Activated CD8-positive, alpha-beta memory T cell treated with anti-CD3 and anti-CD28 coated beads, Interleukin-2, amount 50 U/mL, for 1 hour (primary cell): ENCODE data around the gene FHIT.
"Not testable (repeated sequence)": the region's sequence is repeated elsewhere in the genome, so short reads cannot be mapped to it uniquely, and the experiment has no call there.

Experiments used
- DNase-seq: peaks from one replicate; pipeline ENCODE4 v3.0.0-alpha.2; 2020; ENCODE audit errors: extremely low read depth

FHIT gene

GRCh38 chr3:60574046-60574769, 677.0 kb downstream of the FHIT start:
- no peak for DNase-seq

DNA sequence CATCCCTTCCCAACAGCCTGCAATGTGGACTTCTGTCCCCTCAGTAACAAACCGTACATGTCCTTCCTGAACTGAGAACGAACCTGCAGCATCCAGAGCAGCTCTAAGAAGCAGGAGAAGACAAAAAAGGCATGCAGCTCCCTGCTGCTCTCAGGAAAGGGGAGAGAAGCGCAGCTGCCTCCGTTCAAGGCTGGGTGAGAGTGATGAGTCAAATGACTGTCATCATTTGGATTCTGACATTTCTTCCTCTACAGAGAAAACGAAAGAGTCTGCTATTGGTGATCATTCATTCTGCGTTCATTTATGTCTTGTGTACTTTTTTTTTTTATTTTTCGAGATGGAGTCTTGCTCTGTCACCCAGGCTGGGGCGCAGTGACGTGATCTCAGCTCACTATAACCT, 677.8 kb downstream of the FHIT start:
- DNase-seq, result no peak

- no peak for DNase-seq
These were observed 679.7 kb downstream of the FHIT start for GRCh38 chr3:60571511-60571910.

GRCh38 chr3:60557122-60557521, 694.1 kb downstream of the FHIT start:
- DNase-seq, result no peak

GRCh38 chr3:60555686-60556354, 695.4 kb downstream of the FHIT start:
- DNase-seq, result no peak

GRCh38 chr3:60553144-60553543, 698.1 kb downstream of the FHIT start:
- DNase-seq, result no peak

GRCh38 chr3:60552581-60552980, 698.7 kb downstream of the FHIT start:
- DNase-seq, result no peak

DNA sequence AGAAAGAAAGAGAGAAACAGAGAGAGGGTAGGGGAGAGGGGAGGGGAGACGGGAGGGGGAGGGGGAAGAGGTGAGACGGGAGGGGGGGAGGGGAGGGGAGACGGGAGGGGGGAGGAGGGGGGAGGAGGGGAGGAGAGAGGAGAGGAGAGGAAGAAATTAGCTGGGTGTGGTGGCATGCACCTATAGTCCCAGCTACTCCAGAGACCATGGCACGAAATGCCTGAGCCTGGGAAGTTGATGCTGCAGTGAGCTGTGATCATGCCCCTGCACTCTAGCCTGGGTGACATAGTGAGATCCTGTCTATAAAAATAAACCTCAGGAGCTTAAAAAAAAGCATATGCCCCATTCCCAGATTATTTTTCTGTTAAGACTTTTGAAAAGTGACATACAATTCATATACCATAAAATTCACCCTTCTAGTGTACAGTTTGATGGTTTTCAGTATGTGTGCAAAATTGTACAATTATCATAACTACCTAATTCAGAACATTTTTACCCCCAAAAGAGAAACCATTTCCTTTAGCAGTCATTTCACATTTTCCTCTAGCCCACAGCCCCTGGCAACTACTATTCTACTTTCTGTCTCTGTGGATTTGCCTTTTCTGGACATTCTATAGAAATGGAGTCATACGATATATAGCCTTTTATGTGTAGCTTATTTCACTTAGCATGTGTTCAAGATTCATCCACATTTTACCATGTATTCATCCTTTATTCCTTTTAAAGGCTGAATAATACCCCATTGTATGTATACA, 699.6 kb downstream of the FHIT start:
- no peak for DNase-seq

GRCh38 chr3:60549863-60550262, 701.4 kb downstream of the FHIT start:
- DNase-seq, result no peak

GRCh38 chr3:60542995-60543394, 708.3 kb downstream of the FHIT start:
- no peak for DNase-seq

GRCh38 chr3:60539394-60539793, 711.9 kb downstream of the FHIT start:
- DNase-seq, result not testable (repeated sequence)

- DNase-seq, result no peak
These were observed 714.8 kb downstream of the FHIT start for GRCh38 chr3:60536420-60536819.

DNA sequence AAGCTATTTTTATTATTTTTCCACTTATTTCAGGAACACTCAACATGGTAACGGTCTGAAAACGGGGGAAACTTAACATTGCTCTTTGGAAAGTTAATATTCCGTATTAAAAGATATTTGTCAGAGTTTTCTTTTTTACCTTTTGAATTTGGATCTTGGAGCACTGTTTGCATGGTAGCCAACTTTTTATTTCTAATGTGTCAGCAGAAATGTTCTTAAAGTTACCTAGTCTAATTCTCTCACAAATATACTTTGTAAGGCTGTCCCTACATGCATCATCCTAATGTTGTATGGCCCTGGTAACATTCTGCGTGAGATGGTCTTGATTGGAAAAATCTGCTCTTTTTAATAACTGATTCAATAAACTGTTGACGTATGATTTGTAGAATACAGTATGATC, 719.5 kb downstream of the FHIT start:
- no peak for DNase-seq

GRCh38 chr3:60528651-60529050, 722.6 kb downstream of the FHIT start:
- DNase-seq, result no peak

DNA sequence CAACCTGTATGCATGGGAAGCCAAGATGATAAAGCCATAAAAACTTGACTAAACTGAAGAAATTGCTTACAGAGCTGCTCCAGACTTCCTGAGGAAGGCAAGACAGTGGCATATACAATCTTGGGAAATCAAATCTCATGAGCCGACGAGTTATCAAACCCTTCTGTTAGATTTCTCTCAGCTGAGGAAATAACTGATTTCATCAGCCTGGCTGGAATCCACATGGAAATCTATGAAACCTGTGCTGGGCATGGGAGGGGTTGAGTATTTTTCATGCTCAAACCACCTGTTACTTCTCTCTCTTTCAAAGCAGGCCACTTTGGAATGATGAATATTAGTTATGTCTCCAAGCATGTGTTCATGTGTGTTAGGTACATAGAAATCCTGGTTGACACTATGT, 727.7 kb downstream of the FHIT start:
- DNase-seq, result no peak

- no peak for DNase-seq
These were observed 734.1 kb downstream of the FHIT start for GRCh38 chr3:60517134-60517533.

DNA sequence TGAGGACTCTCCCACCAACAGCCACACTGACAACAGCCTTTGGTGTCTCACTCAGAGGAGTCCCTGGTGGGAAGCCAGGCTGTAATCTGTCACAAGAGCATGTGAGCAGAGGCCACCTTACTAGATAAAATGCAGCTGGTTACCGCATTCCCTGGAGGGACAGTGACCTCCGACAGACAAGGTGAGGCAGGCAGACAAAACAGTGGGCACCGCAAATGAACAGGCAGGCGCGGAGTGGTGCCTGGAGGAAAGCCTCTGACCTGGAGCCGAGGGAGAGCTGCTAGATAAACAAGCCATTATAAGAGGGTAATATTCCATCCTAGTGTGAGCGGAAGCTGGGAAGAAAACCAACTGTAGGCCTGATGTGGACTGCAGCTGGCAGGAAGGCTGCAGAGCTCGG, 736.4 kb downstream of the FHIT start:
- DNase-seq, result no peak

DNA sequence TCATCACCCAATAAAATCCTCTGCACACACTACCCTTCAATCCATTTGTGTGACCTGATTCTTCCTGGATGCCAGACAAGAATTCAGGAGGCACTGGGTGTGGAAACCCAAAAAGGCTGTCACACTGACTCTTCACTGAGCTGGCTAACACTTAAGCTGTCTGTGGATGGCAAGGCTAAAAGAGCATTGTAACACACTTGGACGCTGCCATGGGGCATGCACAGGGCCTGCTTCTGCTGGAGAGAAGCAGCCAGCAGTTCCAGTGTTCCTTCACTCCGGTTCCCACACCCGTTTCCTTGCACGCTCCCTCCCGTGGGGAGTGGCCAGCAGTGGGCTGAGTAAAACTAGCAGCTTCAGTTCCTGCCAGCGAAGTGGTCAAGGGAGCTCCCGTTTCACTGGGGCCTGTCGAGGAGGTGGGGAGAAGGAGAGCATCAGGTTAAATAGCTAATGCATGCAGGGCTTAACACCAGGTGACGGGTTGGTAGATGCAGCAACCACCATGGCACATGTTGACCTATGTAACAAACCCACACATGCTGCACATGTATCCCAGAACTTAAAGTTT, 737.1 kb downstream of the FHIT start:
- no peak for DNase-seq

- DNase-seq, result no peak
These were observed 738.0 kb downstream of the FHIT start for GRCh38 chr3:60513241-60513640.

DNA sequence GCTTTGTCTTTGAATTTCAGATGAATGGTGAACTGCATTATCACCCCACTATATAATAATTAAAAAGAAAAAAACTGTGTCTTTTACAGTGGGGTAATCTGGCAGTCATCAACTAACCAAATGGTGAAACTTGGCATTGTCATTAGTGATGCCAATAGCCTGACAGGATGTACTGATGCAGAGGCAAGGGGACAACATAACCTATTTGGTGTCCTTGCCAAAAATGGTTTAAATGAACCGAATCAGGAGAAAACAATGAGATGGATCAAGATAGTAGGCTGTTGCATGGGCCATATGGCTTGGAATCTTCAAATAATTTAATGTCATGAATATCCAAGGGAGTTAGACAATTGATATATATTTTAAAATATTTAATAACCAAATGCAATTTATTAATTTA, 738.7 kb downstream of the FHIT start:
- no peak for DNase-seq

DNA sequence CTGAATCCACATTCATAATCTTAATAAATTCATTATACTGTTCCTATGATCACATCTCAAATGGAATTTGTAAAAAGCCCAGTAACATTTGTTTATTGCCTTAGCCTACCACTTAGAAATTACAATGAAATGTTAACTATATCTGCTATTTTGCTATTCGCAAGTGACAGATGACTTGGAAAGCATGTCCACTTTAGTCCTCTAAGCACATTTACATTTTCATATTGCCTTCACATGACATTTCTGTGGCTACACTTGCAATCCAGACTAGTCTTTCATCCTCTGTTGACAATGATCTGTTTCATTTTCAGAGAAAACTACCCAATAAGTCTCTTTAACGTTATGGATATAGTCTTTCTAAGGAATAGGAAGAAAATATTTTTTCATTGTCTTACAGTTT, 741.8 kb downstream of the FHIT start:
- DNase-seq, result no peak

DNA sequence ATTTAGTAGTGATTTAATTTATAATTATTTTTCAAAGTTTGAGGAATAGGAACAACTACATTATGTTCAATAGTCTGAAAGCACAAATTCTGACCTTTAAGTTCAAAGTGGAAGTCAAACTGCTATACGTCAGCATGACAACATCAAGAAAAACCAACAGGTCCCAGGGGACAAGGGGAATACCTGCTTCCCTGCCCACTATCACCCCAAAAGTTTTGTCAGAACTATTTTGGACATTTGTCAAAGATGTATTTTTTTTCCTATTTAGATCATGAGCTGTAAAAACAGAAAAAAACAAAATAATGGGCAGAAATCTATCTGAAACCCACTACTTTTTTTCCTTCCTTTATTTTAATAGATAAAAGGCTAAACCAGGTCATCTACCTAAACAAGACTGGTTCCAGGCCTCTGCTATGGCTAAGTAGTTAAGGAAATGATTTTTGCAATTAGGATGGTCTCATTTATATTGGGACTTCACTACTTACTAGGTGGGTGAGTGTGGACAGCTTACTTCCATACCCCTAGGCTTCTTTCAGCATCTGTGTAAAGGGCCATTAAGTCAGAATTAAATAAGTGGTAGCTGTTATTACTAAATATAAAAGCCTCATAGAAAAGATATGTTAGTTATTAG, 746.3 kb downstream of the FHIT start:
- DNase-seq, result no peak
